GM12878 (cell line): ENCODE results near the gene C20orf144. TPM values are rescaled to one million over a fixed set of nuclear protein-coding genes. Genes with fewer than 3 reads are reported as not detected.

ENCODE experiments used
- ATAC-seq: fragments of 200-7000 bp; cut with Tn5 transposase; 3 replicates; pipeline ENCODE4 v1.9.1; 2020; ENCODE audit warnings: mild to moderate bottlenecking, moderate library complexity
- BruUV-seq: library from RNA; stranded (reverse); fragments of 400-500 nt; replicated peaks from 2 replicates; lab custom pipeline; 2021; lab: Mats Ljungman, UMichigan
- CTCF ChIA-PET: fragments of 300-600 bp; sonication (Branson Sonifier 250); formaldehyde crosslinking; extraction: SDS; loops from one replicate; lab custom pipeline; 2021; ENCODE audit warnings: inconsistent platforms; lab: Yijun Ruan, JAX
- POLR2A ChIA-PET: fragments of 350-600 bp; formaldehyde crosslinking; extraction: SDS; loops from one replicate; lab custom pipeline; 2021; ENCODE audit warnings: inconsistent platforms; lab: Charles Lee
- RAD21 ChIA-PET: fragments of 300-600 bp; sonication (Branson Sonifier 250); formaldehyde crosslinking; loops from one replicate; lab custom pipeline; 2023; ENCODE audit warnings: antibody characterized with exemption; ENCODE audit not compliant: unreplicated experiment; lab: Charles Lee
- SMC1A ChIA-PET: fragments of 300-600 bp; sonication (Branson Sonifier 250); formaldehyde crosslinking; loops from one replicate; lab custom pipeline; 2023; ENCODE audit not compliant: unreplicated experiment, uncharacterized antibody; lab: Charles Lee
- DNase-seq: peaks from one replicate; pipeline ENCODE4 v3.0.0-alpha.2; 2011; ENCODE audit warnings: low read depth, low spot score
- FAIRE-seq: peaks from 3 replicates; lab custom pipeline; 2011; peaks lifted over from hg19 to GRCh38; lab: Jason Lieb, UNC
- H2AFZ ChIP-seq: 2 replicates; pipeline ENCODE4 v1.6.0; 2011; ENCODE audit warnings: low read depth, low read length, control low read depth; ENCODE audit not compliant: control insufficient read depth
- H3K27ac ChIP-seq: 2 replicates; pipeline ENCODE4 v1.5.1; 2011; ENCODE audit warnings: control low read depth; ENCODE audit not compliant: control insufficient read depth, insufficient read depth
- H3K27me3 ChIP-seq, 2 experiments: replicated peaks in 1 of 2; 2 replicates each; pipeline versions ENCODE4 v1.6.0 to v1.6.1; 2011; ENCODE audit warnings: low read length in 1 of 2; ENCODE audit not compliant: control insufficient read depth in 2 of 2, insufficient read depth in 2 of 2
- H3K36me3 ChIP-seq, 2 experiments: 2 replicates each; pipeline ENCODE4 v1.5.1; 2011; ENCODE audit warnings: low read length in 1 of 2; ENCODE audit not compliant: control insufficient read depth in 2 of 2, insufficient read depth in 2 of 2
- H3K4me1 ChIP-seq: 2 replicates; pipeline ENCODE4 v1.6.1; 2011; ENCODE audit warnings: mild to moderate bottlenecking, low read length, moderate library complexity, mixed read lengths; ENCODE audit not compliant: control insufficient read depth, insufficient read depth
- H3K4me2 ChIP-seq: 2 replicates; pipeline ENCODE4 v1.6.0; 2011; ENCODE audit warnings: control low read depth; ENCODE audit not compliant: control insufficient read depth, insufficient read depth
- H3K4me3 ChIP-seq: fragments of 200-600 bp; sonication (generic); 2 replicates; pipeline ENCODE4 v1.5.1; 2016
- H3K79me2 ChIP-seq: 2 replicates; pipeline ENCODE4 v1.6.0; 2011; ENCODE audit warnings: low read length; ENCODE audit not compliant: control insufficient read depth, insufficient read depth
- H3K9ac ChIP-seq: 2 replicates; pipeline ENCODE4 v1.8.0; 2011; ENCODE audit warnings: low read length, control low read depth, mixed read lengths; ENCODE audit not compliant: control insufficient read depth, insufficient read depth
- H3K9me3 ChIP-seq: replicated peaks from 3 replicates; pipeline ENCODE4 v1.5.1; 2011; ENCODE audit warnings: mild to moderate bottlenecking, low read length; ENCODE audit not compliant: control insufficient read depth, insufficient read depth
- H4K20me1 ChIP-seq: 2 replicates; pipeline ENCODE4 v1.6.0; 2011; ENCODE audit not compliant: control insufficient read depth, insufficient read depth
- CUX1 ChIP-seq: IDR thresholded peaks from 2 replicates; pipeline ENCODE4 v1.6.1; 2012; ENCODE audit warnings: improper control_type of control experiment, low read depth, low read length; ENCODE audit not compliant: insufficient replicate concordance
- PML ChIP-seq: IDR thresholded peaks from 2 replicates; pipeline ENCODE4 v1.6.1; 2012; ENCODE audit warnings: low read length, inconsistent platforms
- WGBS: methylation state at CpG from one replicate; pipeline ENCODE4 v1.1.6; 2016; ENCODE audit warnings: low lambda C conversion rate; ENCODE audit not compliant: insufficient replicate concordance, insufficient coverage; ENCODE audit errors: missing lambda C conversion rate; 5-methylcytosine and 5-hydroxymethylcytosine counted together
- in situ Hi-C: fragments of 300-500 bp; cut with MboI; formaldehyde crosslinking; loops from 9 replicates; pipeline ENCODE4 v1.14.3; 2018; ENCODE audit warnings: mixed read lengths
- intact Hi-C: fragments of 100-400 bp; cut with micrococcal nuclease; formaldehyde crosslinking; loops from one replicate; pipeline ENCODE4 v1.14.2; 2022; ENCODE audit not compliant: unreplicated experiment
- polyA plus RNA-seq, 11 experiments: library from polyadenylated mRNA; depleted of rRNA in 4 of 11; unstranded in 6 of 11; stranded (reverse) in 5 of 11; fragments of >200 nt; fragmentation: Nextera tagmentation in 4 of 11; fragmentation: Illumina TruSeq in 1 of 11; extraction: Ambion mirVana in 4 of 11; extraction: Trizol in 1 of 11; gene quantifications; 1 replicate in 1 of 11; 2 replicates in 10 of 11; pipeline versions ENCODE4 v1.2.1 to v1.2.3, GENCODE V29; 2011 to 2016; ENCODE audit warnings: inconsistent platforms in 2 of 11, missing spikeins in 2 of 11, low read depth in 1 of 11
- total RNA-seq, 4 experiments: library from RNA; depleted of rRNA in 3 of 4; stranded (reverse); fragments of >200 nt in 3 of 4; fragmentation: Illumina TruSeq in 1 of 4; extraction: Trizol in 1 of 4; gene quantifications; 2 replicates each; pipeline versions ENCODE4 v1.2.1 to v1.2.3, GENCODE V29; 2013 to 2021

The C20orf144 gene
- total and polyA plus RNA-seq, 10 of the 15 experiments (the other 5 are each of a cell fraction or from before 2014, with no cell fraction given) = 0.04 to 0.62 (median 0.23) TPM; not detected in 2

DNA sequence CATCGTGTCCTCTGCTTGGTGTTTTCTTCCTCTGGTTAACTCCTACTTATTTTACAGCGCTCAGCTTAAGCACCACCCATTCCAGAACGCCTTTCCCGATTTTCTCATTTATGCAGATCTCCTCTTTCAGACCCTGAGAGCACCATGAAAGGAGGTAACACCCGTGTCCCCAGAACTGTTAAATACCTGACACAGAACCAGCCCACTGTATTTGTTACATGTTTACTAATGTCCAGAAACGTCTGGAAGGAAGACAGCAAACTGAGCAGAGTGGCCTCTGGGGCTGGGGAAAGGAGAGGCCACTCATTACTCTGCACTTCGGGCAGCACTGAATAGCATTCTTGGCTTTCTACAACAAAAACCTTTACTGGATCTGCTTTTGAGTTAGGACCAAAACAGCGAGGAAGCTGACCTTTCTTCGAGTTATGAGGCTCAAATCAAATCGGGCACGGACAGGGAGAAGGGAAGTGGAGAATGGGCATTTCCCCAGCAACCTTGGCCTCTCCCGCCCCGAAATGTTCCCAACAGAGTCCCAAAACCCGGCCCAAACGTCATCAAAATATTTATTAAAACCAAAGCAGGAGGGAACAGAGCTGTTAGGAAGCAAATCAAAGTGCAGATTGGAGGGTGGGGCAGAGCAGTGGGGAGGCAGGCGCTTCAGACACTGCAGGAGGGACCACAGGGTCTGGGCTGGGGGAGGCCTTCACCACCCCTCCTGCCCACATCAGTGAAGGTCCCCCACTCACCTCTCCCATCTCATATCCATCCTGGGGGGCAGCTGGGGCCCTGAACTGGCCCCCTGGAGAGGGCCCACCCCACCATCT lies 13.2 kb downstream of the C20orf144 start:
- peaks cover 3% of the 10 kb centered on the region for H3K79me2 ChIP-seq
- WGBS = 85% methylated on average over 16 of the region's 16 CpGs
- ATAC-seq = no peak
- no TSS peak for BruUV-seq
- CTCF ChIA-PET = interaction anchor here (0.7 to 0.8 kb wide), 2 partner anchors 9 to 218 kb away, joined by 3 read pairs; partner anchors contain the start of gene ACTL10
- no peaks in the 10 kb centered on the region for H3K27me3 ChIP-seq
- POLR2A ChIA-PET = no interaction called here
- 0 out of 2 replicates have a peak, but pooled peaks have one; percentile 16 for TF ChIP-seq PML
- TF ChIP-seq CUX1 = no peak
- H3K9me3 ChIP-seq = no peaks in the 10 kb centered on the region
- intact Hi-C loops (no loop called here), in situ Hi-C loops (no loop called here)
- no peak overlapping the region for H3K4me3 ChIP-seq
- peaks cover 0 to 5% of the 10 kb centered on the region in 2 experiments; a peak in 3 of 4 replicates for H3K36me3 ChIP-seq
- SMC1A ChIA-PET = interaction anchor here (1.4 kb wide), 1 partner anchor 13 kb away, joined by 5 read pairs; no protein-coding TSS in a partner anchor
- no peak overlapping the region for H3K27ac ChIP-seq
- H2AFZ ChIP-seq = peak overlapping the region; percentile 82; the same call in 1 of the 2 replicates
- H4K20me1 ChIP-seq = no peaks in the 10 kb centered on the region
- no peak for DNase-seq
- no peak overlapping the region for H3K9ac ChIP-seq
- H3K4me1 ChIP-seq = peaks cover 22% of the 10 kb centered on the region
- RAD21 ChIA-PET = interaction anchor here (2.2 kb wide), 1 partner anchor 9 kb away, joined by 6 read pairs; the partner anchor contains the start of gene ACTL10
- peak overlapping the region; percentile 64 for H3K4me2 ChIP-seq
- no peak for FAIRE-seq
